ENCODE results near the gene KCNE5.
A peak's percentile ranks its signal among the peaks of the same experiment; 100 is the strongest.

- peak; percentile 67 for TF ChIP-seq CTCF (IDR thresholded peaks at IDR 0.05)
- TF ChIP-seq ZFX (IDR thresholded peaks at IDR 0.05; ENCODE audit: borderline replicate concordance): no peak
These were observed 10.2 kb upstream of the KCNE5 start for GRCh38 chrX:109635146-109635545.

Measured in 22Rv1 (cell line).